Smooth muscle cell of the coronary artery (primary cell): ENCODE data around the gene POU1F1. TPM values are rescaled to one million over a fixed set of nuclear protein-coding genes. Genes with fewer than 3 reads are reported as not detected.

Experiments used
- total RNA-seq: library from RNA; depleted of rRNA; stranded (reverse); fragments of >200 nt; gene quantifications from 2 replicates; pipeline ENCODE4 v1.2.3, GENCODE V29; 2014; ENCODE audit warnings: low replicate concordance

The POU1F1 gene
- not detected in 2 replicates for total RNA-seq

GRCh38 chr3:87276484-87276883, at the start of gene POU1F1:
Gene POU1F1 (minus strand): TSS chr3:87276584. CDS start chr3:87276462, 122 bp downstream.

DNA sequence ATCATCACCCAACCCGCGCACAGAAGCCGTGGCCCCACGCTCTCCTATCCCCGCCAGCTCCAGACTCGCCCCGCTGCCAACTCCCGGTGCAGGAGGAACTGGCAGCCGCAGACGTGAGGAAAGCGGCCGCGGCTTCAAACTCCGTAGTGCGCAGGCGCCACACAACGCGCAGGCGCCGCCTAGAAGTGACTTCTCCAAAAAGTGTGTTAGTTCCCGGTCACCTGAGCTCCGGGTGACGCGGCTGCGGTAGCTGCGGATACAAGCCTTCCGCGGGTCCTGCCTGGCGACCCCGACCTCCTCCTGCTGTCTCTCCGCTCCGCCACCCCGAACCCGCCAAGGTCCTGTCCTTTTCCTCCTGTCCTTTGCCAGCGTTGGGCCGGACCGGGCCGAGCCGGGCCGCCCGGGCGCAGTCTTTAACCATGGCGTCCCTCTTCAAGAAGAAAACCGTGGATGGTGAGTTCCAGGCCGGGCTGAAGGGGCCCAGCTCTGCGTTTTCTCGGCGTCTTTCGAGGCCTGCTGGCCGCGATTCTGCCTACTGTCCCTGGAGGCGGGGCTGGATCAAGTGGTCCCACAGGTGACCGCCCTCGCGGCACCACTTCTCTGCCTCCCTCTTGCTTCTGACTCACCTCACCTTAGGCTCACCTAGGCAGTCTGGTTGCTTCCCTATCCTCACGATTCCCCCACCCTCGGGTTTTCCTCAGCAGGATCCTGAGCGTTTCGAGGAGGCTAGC, 49.1 kb downstream of the POU1F1 start, which contains the start of gene CHMP2B:
CHMP2B (plus strand) TSS at position 206 of the 731 bp plus-strand sequence; CDS start at position 420, 214 bp downstream.

Other genes starting within 250 kb of the POU1F1 start
- gene CHMP2B, start 49.3 kb downstream of the POU1F1 start, total RNA-seq, result 7.4 and 19.4 TPM in 2 replicates